Measurements from ENCODE around the gene ELOVL5.
"Not testable (repeated sequence)": the region's sequence is repeated elsewhere in the genome, so short reads cannot be mapped to it uniquely, and the experiment has no call there.

The ELOVL5 gene

GRCh38 chr6:53359095-53359842, 10.5 kb upstream of the ELOVL5 start:
- DNase-seq, result peak; percentile 82 to 92

- no peak for DNase-seq
Observed at GRCh38 chr6:53358440-53359094, 9.8 kb upstream of the ELOVL5 start.

DNA sequence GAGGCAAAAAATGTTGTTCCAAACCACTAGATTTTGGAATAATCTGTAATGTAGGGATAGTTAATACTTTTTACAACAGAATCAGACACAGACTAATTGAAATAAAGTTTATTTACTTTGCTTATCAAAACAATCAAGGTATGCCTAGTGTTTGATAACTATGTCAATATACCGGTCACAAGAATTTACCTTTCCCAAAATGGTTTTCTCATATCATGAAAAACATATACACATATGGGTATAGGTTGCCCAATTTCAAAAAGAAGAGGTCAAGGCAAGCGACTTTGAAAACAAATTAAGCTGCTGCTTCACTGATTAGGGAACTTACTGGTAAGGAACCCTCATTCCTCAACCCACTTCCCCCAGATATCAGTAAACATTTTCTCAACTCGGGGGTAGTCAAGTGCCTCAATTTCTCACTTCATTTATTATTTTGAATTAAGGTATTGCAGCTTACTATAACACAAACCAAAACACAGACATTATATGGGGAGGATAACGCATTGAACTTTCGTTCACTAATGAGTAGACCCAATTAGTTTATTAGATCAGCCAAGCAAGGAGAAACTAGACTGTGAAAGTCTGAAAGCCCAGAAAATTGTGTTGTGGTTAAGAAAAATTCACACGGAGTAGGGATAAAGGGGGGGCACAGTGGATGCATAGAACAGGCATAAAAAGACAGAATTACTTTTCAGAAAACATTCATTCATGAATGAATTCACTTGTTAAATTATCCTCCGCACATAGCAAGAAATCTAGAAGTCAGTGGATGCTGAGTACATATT, 9.0 kb upstream of the ELOVL5 start:
- no peak for DNase-seq

DNA sequence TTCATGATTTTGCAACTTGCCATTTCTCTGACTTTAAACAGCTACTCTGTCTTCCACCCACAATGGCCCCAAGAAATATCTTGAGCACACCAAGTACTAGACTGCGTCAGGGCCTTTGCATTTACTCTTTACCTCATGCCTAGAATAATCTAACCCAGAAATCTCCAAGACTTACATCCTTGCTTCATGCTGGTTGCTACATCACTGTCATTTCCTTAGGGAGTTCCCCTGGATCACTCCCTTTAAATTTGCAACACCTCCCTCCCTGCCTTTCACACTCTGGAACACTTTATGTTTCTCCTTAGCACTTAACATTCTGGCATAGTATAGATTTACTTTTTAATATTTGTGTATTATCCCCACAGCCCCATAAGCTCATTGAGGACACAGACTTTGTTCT, 4.9 kb upstream of the ELOVL5 start:
- DNase-seq, result no peak

GRCh38 chr6:53352360-53352759, 3.6 kb upstream of the ELOVL5 start:
- DNase-seq, result no peak

DNA sequence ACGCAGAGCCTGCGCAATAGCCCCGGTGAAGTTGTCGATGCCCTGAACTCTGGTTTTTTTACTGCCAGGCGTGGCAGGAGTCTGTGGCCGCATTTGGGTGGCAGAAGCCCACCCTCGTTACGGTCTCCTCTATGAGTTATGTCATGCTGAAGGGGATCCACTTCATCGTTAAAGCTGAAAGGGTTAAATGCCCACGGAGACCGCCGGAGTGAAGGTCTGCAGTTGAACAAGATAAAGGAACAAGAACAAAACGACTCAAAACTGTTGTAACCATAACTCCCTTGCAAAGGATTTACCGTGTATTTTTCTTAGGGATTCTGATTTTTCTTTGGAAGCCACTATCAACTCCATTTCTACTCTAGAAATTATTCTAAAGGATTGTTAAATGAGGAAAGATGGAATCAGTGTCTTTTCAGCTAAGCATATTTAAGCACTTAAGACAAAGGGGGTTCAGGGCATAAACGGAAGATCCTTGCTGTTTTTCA, 501 bp upstream of the ELOVL5 start:
- no peak for DNase-seq

DNA sequence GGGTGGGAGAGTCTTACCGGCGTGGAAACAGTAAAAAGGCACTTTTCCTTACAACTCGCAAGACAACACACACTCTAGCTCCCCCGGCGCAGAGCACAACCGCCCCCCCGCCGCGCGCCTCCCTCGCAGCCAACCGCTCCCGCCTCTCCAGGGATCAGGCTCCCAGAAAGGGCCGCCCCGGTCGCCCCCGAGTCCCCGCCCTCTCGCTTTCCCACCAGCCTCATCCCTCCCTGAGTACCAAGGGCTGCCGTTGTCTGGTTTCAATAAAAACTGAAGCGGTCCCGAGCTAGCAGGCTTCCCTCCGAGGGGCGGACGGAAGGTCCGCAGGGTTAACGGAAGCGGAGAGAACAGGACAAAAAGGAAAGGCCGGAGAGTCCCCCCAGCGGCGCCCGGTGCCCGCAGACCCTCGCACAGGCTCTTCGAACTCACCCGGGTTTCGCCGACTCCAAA, 804 bp downstream of the ELOVL5 start:
- DNase-seq, result no peak

DNA sequence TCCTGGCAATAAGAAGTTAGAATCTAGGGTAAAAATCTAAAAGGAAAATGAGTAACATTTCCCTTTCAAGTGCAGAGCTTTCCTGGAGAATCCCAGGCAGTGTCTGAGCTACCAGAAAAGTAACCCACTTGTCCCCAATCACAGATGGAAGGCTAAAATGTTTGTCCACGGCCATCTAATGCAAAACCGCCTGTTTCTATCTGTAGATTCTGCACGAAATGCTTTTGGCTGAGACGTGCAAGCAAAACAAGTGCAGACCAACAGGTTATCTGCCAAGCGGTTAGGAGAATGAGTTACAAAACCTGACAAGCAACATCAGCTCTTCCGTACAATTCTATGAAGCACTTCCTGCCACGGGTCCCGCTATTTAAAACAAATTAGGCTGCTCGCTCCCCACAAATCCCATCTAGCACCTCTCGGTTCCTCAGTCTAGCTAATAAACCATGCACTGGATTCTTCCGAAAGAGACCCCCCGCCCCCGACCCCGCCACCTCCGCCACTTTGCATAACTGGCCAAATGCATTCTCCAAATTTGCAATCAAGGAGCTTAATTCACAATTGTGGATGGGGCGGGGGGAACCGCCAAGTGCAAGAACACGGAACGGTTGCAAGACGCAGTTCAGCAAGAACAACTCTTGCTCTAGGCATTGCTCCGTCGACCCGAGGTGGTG, 1.4 kb downstream of the ELOVL5 start:
- no peak for DNase-seq

DNA sequence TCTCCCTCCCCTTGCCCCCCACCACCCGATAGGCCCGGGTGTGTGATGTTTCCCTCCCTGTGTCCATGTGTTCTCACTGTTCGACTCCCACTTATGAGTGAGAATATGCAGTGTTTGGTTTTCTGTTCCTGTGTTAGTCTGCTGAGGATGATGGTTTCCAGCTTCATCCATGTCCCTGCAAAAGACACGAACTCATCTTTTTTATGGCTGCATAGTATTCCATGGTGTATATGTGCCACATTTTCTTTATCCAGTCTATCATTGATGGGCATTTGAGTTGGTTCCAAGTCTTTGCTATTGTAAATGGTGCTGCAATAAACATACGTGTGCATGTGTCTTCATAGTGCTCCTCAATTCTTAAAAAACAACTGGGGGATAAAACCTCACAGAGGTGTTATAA, 2.7 kb downstream of the ELOVL5 start:
- DNase-seq, result not testable (repeated sequence)

- DNase-seq, result no peak
Observed at GRCh38 chr6:53344969-53345368, 3.8 kb downstream of the ELOVL5 start.

DNA sequence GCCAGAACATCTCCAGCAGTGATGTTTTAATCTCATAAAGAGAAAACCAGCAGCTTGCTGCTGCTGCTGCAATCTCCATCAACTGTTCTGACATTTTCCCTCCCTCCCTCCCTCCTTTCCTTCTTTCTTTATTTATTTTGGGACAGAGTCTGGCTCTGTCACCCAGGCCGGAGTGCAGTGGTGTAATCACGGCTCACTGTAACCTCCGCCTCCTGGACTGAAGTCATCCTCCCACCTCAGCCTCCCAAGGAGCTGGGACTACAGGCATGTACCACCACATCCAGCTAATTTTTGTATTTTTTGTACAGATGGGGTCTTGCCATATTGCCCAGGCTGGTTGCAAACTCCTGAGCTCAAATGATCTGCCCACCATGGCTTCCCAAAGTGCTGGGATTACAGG, 5.7 kb downstream of the ELOVL5 start:
- DNase-seq, result no peak

GRCh38 chr6:53342217-53342616, 6.5 kb downstream of the ELOVL5 start:
- DNase-seq, result no peak

GRCh38 chr6:53340536-53340935, 8.2 kb downstream of the ELOVL5 start:
- no peak for DNase-seq

GRCh38 chr6:53339424-53339823, 9.3 kb downstream of the ELOVL5 start:
- DNase-seq, result no peak

DNA sequence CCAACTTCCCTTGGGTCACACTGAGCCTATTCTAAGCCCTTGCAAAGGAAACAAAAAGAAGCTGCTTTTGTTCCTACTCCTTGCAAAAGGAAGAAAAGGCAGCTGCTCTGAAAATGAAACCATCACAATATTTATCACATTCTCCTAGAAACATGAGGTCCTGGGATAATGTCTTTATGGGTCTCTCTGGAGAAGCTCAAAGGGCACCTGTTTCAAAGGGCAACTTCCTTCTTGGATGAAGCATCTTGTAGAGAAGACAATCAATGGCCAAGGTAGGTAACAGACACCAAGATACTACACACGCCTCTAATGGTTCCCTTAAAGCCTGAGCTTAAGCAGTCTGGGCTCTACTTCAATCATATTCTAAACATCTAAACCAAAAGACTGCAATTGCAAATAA, 10.4 kb downstream of the ELOVL5 start:
- DNase-seq, result no peak

DNA sequence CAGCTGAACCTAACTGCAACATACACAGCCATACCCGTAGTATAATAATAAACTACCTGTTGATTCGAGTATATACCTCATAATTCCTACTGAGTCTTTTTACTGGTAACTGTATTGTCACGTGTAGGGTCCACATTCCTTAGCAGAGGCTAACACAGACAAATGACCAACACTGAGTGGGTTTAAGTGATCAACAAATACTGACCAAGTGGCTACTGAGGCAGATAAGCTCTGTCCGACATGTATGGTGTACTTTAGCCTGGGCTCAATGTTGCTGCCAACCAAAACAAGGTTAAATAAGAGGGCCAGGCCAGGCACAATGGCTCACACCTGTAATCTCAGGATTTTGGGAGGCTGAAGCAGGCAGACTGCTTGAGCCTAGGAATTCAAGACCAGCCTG, 12.7 kb downstream of the ELOVL5 start:
- DNase-seq, result no peak

DNA sequence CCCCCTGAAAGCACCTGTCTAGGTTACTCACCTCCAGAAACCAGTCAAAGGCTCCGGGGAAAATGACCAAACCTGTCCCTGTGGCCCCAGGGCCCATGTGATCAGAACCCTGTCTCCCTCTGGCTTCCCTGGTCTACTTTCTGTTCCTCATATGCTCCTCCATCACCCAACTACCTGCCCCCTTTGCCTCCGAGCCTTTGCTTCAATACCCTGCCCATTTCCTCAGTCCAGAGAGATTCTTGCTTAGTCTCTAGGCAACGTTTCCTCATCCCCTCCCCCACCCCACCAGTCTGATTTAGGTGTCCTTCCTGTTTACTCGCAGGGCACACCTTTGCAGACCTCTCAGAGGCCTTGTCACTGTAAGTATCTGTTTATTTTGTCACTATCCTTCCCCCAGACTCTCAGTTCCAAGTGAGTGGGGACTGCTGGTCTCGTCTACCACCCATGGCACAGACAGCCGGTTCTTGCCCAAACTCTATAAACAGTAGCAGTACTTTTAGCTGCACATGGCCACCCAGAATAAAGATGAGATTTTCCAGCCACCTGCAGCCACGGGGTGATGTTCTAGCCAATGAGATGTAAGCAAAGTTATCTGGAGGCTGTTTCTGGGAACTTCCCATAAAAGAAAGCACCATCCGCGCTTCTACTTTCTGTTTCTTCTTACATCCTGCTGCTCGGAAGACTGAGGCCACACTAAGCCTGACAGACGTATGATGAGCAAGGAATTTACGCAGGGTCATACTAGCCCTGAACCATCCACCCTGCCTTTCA, 13.3 kb downstream of the ELOVL5 start:
- DNase-seq, result no peak

DNA sequence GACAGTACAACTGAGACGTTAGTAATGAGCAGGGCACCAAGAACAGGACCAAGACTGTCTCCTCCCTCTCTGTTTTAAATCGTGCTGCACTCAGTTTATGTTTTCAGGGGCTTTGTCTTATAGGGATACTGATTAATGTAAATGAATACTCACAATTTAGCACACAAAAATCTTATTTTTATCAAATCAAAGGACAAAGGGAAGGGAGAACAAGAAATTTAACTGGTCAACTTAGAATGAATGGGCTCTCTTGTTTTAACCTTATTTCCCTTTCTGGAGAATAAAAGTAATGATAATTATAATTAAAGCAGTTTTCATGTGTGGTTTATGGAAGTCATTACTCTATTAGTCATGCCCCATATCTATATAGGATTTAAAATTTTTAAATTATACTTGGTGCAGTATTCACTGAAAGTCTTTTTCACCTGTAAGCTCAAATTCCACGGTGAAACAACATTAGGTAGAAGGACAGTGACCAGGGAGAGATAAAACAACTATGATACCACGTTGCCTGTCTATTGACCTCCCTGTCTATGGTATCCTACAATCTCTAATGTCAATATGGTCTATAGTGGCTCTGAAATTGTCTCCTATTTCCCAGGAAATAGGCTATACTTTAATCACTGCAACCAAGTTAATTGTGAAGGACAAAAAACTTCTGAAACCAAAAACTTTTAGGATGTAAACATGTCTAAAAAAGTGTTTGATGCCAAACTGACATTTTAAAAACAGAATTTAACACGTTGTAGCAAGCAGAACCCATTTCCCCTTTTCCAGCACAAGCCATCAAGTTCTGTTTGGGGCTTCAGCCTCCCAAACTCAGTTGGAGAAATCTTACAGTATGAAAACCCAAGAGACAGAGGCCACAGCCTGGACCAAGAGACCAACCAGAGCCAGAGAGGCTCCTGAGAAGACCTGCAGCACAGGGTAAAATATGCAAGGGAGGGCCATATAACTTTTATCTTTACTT, 15.0 kb downstream of the ELOVL5 start:
- no peak for DNase-seq

GRCh38 chr6:53331678-53332077, 17.1 kb downstream of the ELOVL5 start:
- no peak for DNase-seq

DNA sequence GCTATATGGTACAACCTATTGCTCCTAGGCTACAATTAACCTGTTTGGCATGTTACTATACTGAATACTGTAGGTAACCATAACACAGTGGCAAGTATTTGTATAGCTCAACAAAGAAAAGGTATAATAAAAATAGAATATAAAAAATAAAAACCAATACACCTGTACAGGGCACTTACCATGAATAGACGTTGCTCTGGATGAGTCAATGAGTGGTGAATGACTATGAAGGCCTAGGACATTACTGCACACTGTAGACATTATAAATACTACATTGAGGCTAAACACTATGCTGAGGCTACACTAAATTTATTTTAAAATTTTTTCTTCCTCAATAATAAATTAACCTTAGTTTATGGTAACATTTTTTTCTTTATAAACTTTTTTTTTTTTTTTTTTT, 18.6 kb downstream of the ELOVL5 start:
- no peak for DNase-seq

DNA sequence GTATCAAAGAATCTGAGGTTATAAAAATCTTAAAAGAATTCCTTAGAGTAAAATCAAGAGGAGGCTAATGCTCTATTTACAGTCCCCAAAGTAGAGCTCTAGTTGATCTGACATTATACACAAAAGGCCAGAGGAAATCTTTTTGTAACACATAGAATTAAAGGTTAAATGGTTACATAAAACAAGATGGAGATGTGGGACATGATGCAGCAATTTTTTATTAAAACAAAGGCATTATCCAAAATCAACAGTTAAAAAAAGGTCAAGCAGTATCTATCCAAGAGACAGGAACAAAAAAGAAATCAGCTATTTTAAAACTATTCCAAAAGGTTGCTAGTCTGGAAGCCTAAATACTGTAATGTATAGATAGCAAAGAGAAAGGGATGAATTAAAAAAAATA, 20.4 kb downstream of the ELOVL5 start:
- no peak for DNase-seq
